GM19372 (cell line): ENCODE data around the gene OR4D2.
"Not testable (repeated sequence)": the region's sequence is repeated elsewhere in the genome, so short reads cannot be mapped to it uniquely, and the experiment has no call there.

Source experiments
- ATAC-seq: cut with Tn5 transposase; IDR thresholded peaks from one replicate; pipeline ENCODE4 v1.9.1; 2021; ENCODE audit warnings: mild to moderate bottlenecking, low read depth, moderate library complexity; ENCODE audit not compliant: unreplicated experiment

The OR4D2 gene

GRCh38 chr17:58166682-58167081 is at the start of gene OR4D2:
Gene OR4D2, plus strand, starts transcription at chr17:58166982. Its CDS starts 2,674 bp downstream, at chr17:58169656.
- no peak for ATAC-seq

- no peak for ATAC-seq
Measured at GRCh38 chr17:58117382-58117781, 49.4 kb upstream of the OR4D2 start.

GRCh38 chr17:58119491-58119890 is 47.3 kb upstream of the OR4D2 start:
- no peak for ATAC-seq

GRCh38 chr17:58120195-58120822 is 46.5 kb upstream of the OR4D2 start:
- no peak for ATAC-seq

GRCh38 chr17:58121925-58122324 is 44.9 kb upstream of the OR4D2 start:
- ATAC-seq, result no peak

- no peak for ATAC-seq
Measured at GRCh38 chr17:58127846-58128245, 38.9 kb upstream of the OR4D2 start.

GRCh38 chr17:58132697-58133096 is 34.1 kb upstream of the OR4D2 start:
- not testable (repeated sequence) for ATAC-seq

- no peak for ATAC-seq
Measured at GRCh38 chr17:58136669-58137279, 30.0 kb upstream of the OR4D2 start.

GRCh38 chr17:58141505-58141904 is 25.3 kb upstream of the OR4D2 start:
- ATAC-seq, result no peak

GRCh38 chr17:58143335-58143734 is 23.4 kb upstream of the OR4D2 start:
- ATAC-seq, result not testable (repeated sequence)

- ATAC-seq, result no peak
Measured at GRCh38 chr17:58144801-58145200, 22.0 kb upstream of the OR4D2 start.

GRCh38 chr17:58147930-58148434 is 18.8 kb upstream of the OR4D2 start, which contains the start of gene OR4D1:
Gene OR4D1, plus strand, starts transcription at chr17:58148384. Its CDS starts 6,770 bp downstream, at chr17:58155154.
- ATAC-seq, result no peak

GRCh38 chr17:58148609-58149008 is 18.2 kb upstream of the OR4D2 start:
- ATAC-seq, result no peak

GRCh38 chr17:58150394-58150793 is 16.4 kb upstream of the OR4D2 start:
- no peak for ATAC-seq

GRCh38 chr17:58153046-58153445 is 13.7 kb upstream of the OR4D2 start:
- no peak for ATAC-seq

GRCh38 chr17:58153671-58154070 is 13.1 kb upstream of the OR4D2 start:
- no peak for ATAC-seq

- no peak for ATAC-seq
Measured at GRCh38 chr17:58156839-58157803, 9.7 kb upstream of the OR4D2 start.

- ATAC-seq, result no peak
Measured at GRCh38 chr17:58158181-58158580, 8.6 kb upstream of the OR4D2 start.

GRCh38 chr17:58161566-58161965 is 5.2 kb upstream of the OR4D2 start:
- no peak for ATAC-seq

- no peak for ATAC-seq
Measured at GRCh38 chr17:58165981-58166380, 801 bp upstream of the OR4D2 start.

GRCh38 chr17:58170622-58171021 is 3.8 kb downstream of the OR4D2 start:
- no peak for ATAC-seq
